AG09309 (cell line): Measurements from ENCODE around the gene ACLY.
"Not testable (repeated sequence)": the region's sequence is repeated elsewhere in the genome, so short reads cannot be mapped to it uniquely, and the experiment has no call there.

Source experiments
- DNase-seq: peaks from one replicate; pipeline ENCODE4 v3.0.0-alpha.2; 2010; ENCODE audit warnings: low read depth
- H3K4me3 ChIP-seq: 2 replicates; pipeline ENCODE4 v1.5.1; 2011; ENCODE audit warnings: mild to moderate bottlenecking, low read depth, low read length, moderate library complexity; ENCODE audit not compliant: control insufficient read depth
- TF ChIP-seq, protein P1 (sequence below): IDR thresholded peaks from 2 replicates; pipeline ENCODE4 v1.5.1; 2011; ENCODE audit warnings: mild to moderate bottlenecking, low read depth, low read length, inconsistent platforms; ENCODE audit not compliant: insufficient read depth, control insufficient read depth; ENCODE audit errors: missing control alignments

ACLY gene

DNA sequence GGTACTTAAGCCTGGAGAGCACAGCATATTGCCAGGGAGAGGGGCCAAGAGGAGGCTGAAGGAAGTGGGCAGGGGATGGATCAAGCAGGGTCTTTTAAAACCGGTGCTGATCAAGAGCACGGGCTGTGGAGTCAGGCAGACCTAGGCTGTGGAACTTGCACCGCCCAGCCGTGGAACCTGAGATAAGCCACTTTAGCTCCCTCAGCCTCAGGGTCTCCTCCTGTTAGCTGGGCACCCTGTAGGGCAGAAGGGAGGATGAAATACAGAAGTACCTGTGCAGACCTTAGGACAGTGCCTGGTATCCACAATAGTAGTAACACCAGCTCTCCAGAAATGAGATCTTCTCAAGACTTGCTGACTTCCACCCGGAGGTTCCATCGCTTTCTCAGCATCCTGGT is 20.9 kb upstream of the ACLY start:
- TF ChIP-seq, protein P1, sequence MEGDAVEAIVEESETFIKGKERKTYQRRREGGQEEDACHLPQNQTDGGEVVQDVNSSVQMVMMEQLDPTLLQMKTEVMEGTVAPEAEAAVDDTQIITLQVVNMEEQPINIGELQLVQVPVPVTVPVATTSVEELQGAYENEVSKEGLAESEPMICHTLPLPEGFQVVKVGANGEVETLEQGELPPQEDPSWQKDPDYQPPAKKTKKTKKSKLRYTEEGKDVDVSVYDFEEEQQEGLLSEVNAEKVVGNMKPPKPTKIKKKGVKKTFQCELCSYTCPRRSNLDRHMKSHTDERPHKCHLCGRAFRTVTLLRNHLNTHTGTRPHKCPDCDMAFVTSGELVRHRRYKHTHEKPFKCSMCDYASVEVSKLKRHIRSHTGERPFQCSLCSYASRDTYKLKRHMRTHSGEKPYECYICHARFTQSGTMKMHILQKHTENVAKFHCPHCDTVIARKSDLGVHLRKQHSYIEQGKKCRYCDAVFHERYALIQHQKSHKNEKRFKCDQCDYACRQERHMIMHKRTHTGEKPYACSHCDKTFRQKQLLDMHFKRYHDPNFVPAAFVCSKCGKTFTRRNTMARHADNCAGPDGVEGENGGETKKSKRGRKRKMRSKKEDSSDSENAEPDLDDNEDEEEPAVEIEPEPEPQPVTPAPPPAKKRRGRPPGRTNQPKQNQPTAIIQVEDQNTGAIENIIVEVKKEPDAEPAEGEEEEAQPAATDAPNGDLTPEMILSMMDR = no peak
- no peak for DNase-seq
- H3K4me3 ChIP-seq = no peak overlapping the region

- no peak overlapping the region for H3K4me3 ChIP-seq
- TF ChIP-seq, protein P1 = no peak
- no peak for DNase-seq
Observed at GRCh38 chr17:41939044-41939692, 20.4 kb upstream of the ACLY start.

- DNase-seq = no peak
- no peak overlapping the region for H3K4me3 ChIP-seq
- TF ChIP-seq, protein P1 = no peak
Observed at GRCh38 chr17:41937970-41938954, 19.5 kb upstream of the ACLY start.

GRCh38 chr17:41935641-41936040 is 16.9 kb upstream of the ACLY start:
- TF ChIP-seq, protein P1 = no peak
- DNase-seq = no peak
- H3K4me3 ChIP-seq = no peak overlapping the region

DNA sequence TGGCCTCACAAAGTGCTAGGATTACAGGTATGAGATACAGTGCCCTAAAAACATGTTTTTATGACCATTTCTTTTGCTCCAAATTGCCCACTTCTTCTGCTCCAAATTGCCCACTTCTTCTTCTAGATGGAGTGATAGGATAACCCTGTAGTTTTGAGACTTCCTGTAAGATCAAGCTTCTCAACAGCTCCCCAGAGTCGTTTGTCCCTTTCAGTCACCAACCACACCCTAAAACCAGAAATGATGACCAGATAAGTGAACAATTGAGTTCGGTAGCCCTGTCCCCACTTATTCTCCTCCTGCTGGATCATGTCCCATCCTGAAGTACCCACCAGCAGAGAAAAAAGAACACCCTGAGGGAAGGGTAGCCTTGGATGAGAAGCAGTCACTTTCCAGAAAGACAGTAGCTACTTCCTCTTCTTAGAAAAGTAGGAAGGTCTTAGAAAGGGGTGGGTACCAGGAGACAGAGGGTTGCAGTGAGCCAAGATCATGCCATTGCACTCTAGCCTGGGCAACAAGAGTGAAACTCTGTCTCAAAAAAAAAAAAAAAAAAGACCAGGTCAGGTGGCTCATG is 14.2 kb upstream of the ACLY start:
- H3K4me3 ChIP-seq = no peak overlapping the region
- TF ChIP-seq, protein P1 = no peak
- no peak for DNase-seq

- DNase-seq, H3K4me3 ChIP-seq: not testable (repeated sequence)
Observed at GRCh38 chr17:41931715-41932114, 13.0 kb upstream of the ACLY start.

- peak overlapping the region; percentile 53 for H3K4me3 ChIP-seq
- DNase-seq = not testable (repeated sequence)
Observed at GRCh38 chr17:41930833-41931156, 12.0 kb upstream of the ACLY start.
